H1 (cell line): Measurements from ENCODE around the gene RFNG. TPM values are rescaled to one million over a fixed set of nuclear protein-coding genes. Genes with fewer than 3 reads are reported as not detected.

Experiments used
- CTCF ChIA-PET: fragments of 300-600 bp; sonication (Branson Sonifier 250); formaldehyde crosslinking; loops from one replicate; lab custom pipeline; 2021; ENCODE audit not compliant: partially characterized antibody; lab: Charles Lee
- POLR2A ChIA-PET: fragments of 300-600 bp; sonication (Branson Sonifier 250); formaldehyde crosslinking; loops from one replicate; lab custom pipeline; 2021; ENCODE audit warnings: inconsistent platforms; ENCODE audit not compliant: partially characterized antibody; lab: Charles Lee
- DNase-seq, 2 experiments: peaks; one replicate each; pipeline versions ENCODE4 v3.0.0 to v3.0.0-alpha.2; 2010 to 2022; ENCODE audit warnings: low spot score in 2 of 2, low read depth in 1 of 2, mixed read lengths in 1 of 2
- FAIRE-seq: peaks from 2 replicates; lab custom pipeline; 2011; peaks lifted over from hg19 to GRCh38; lab: Jason Lieb, UNC
- H2AFZ ChIP-seq: 2 replicates; pipeline ENCODE4 v1.8.1; 2012; ENCODE audit warnings: low read length, inconsistent platforms
- H2AK5ac ChIP-seq: 2 replicates; pipeline ENCODE4 v1.6.1; 2013; ENCODE audit warnings: low read depth, low read length
- H2BK120ac ChIP-seq: replicated peaks from 2 replicates; pipeline ENCODE3; 2013; ENCODE audit warnings: low read depth, low read length, inconsistent platforms
- H2BK12ac ChIP-seq: 2 replicates; pipeline ENCODE4 v1.6.1; 2013; ENCODE audit warnings: low read depth, low read length
- H2BK15ac ChIP-seq: 2 replicates; pipeline ENCODE4 v1.6.1; 2013; ENCODE audit warnings: low read length
- H2BK20ac ChIP-seq: 2 replicates; pipeline ENCODE4 v1.6.1; 2013; ENCODE audit warnings: low read length
- H2BK5ac ChIP-seq: 2 replicates; pipeline ENCODE4 v1.6.1; 2013; ENCODE audit warnings: low read depth, low read length
- H3K14ac ChIP-seq: 2 replicates; pipeline ENCODE4 v1.6.1; 2013; ENCODE audit warnings: inconsistent platforms; ENCODE audit not compliant: insufficient read length
- H3K18ac ChIP-seq: 2 replicates; pipeline ENCODE4 v1.6.1; 2013; ENCODE audit warnings: low read length; ENCODE audit errors: extremely low read depth
- H3K23ac ChIP-seq: 2 replicates; pipeline ENCODE4 v1.6.1; 2013; ENCODE audit warnings: inconsistent platforms; ENCODE audit not compliant: insufficient read length
- H3K23me2 ChIP-seq: 2 replicates; pipeline ENCODE4 v1.6.1; 2013; ENCODE audit warnings: low read depth, low read length
- H3K27ac ChIP-seq: 2 replicates; pipeline ENCODE4 v1.6.1; 2011; ENCODE audit warnings: low read depth, low read length, inconsistent platforms
- H3K27me3 ChIP-seq, 4 experiments: replicated peaks in 1 of 4; 1 replicate in 1 of 4; 2 replicates in 3 of 4; pipeline versions ENCODE4 v1.6.1 to v1.8.1; 2011 to 2013; ENCODE audit warnings: low read length in 3 of 4, mild to moderate bottlenecking in 3 of 4, inconsistent platforms in 2 of 4, mixed read lengths in 2 of 4, moderate library complexity in 1 of 4; ENCODE audit not compliant: control insufficient read depth in 3 of 4, insufficient read depth in 3 of 4; ENCODE audit errors: extremely low read depth in 1 of 4
- H3K36me3 ChIP-seq, 4 experiments: 2 replicates each; pipeline versions ENCODE4 v1.6.1 to v1.8.1; 2011 to 2013; ENCODE audit warnings: mild to moderate bottlenecking in 4 of 4, low read length in 3 of 4, moderate library complexity in 2 of 4, control low read depth in 1 of 4, inconsistent platforms in 1 of 4; ENCODE audit not compliant: insufficient read depth in 4 of 4, control insufficient read depth in 2 of 4
- H3K4ac ChIP-seq: replicated peaks from 2 replicates; pipeline ENCODE3; 2013; ENCODE audit warnings: low read length, low read depth, mixed read lengths, inconsistent platforms; ENCODE audit not compliant: insufficient read length
- H3K4me1 ChIP-seq, 4 experiments: replicated peaks in 1 of 4; 1 replicate in 1 of 4; 2 replicates in 3 of 4; pipeline versions ENCODE4 v1.6.1 to v1.8.1; 2011 to 2013; ENCODE audit warnings: low read length in 3 of 4, inconsistent platforms in 2 of 4, mixed read lengths in 1 of 4; ENCODE audit not compliant: insufficient read depth in 4 of 4, control insufficient read depth in 3 of 4
- H3K4me2 ChIP-seq, 2 experiments: 2 replicates each; pipeline versions ENCODE4 v1.6.1 to v1.8.1; 2011 to 2013; ENCODE audit warnings: low read depth in 2 of 2, low read length in 2 of 2, control low read depth in 1 of 2, inconsistent platforms in 1 of 2, mild to moderate bottlenecking in 1 of 2; ENCODE audit not compliant: insufficient read depth in 1 of 2
- H3K4me3 ChIP-seq, 4 experiments: fragments of 200-600, 300-600 bp in 1 of 4; sonication (generic), shearing (Covaris generic), sonication (Bioruptor Twin) in 1 of 4; 2 replicates each; pipeline versions ENCODE4 v1.5.1 to v1.8.1; 2011 to 2016; ENCODE audit warnings: low read length in 4 of 4, low read depth in 3 of 4, control low read depth in 2 of 4, inconsistent platforms in 2 of 4, mild to moderate bottlenecking in 2 of 4, mixed read lengths in 1 of 4, moderate library complexity in 1 of 4; ENCODE audit not compliant: insufficient read depth in 2 of 4; ENCODE audit errors: extremely low read depth in 1 of 4
- H3K56ac ChIP-seq: replicated peaks from 2 replicates; pipeline ENCODE3; 2013; ENCODE audit warnings: low read depth, mild to moderate bottlenecking, mixed read lengths, low read length, inconsistent platforms; ENCODE audit not compliant: insufficient read length
- H3K79me1 ChIP-seq: 2 replicates; pipeline ENCODE4 v1.6.1; 2013; ENCODE audit warnings: low read depth, low read length, control low read depth
- H3K79me2 ChIP-seq, 2 experiments: 2 replicates each; pipeline versions ENCODE4 v1.6.1 to v1.8.1; 2012 to 2013; ENCODE audit warnings: low read length in 2 of 2, mild to moderate bottlenecking in 2 of 2, inconsistent platforms in 1 of 2; ENCODE audit not compliant: insufficient read depth in 2 of 2, control insufficient read depth in 1 of 2
- H3K9ac ChIP-seq, 4 experiments: replicated peaks in 1 of 4; 1 replicate in 1 of 4; 2 replicates in 3 of 4; pipeline versions ENCODE4 v1.6.1 to v1.8.1; 2011 to 2013; ENCODE audit warnings: low read depth in 3 of 4, low read length in 3 of 4, control low read depth in 2 of 4, mild to moderate bottlenecking in 2 of 4, moderate library complexity in 2 of 4, inconsistent platforms in 1 of 4; ENCODE audit errors: extremely low read depth in 1 of 4
- H3K9me3 ChIP-seq, 2 experiments: 2 replicates each; pipeline versions ENCODE4 v1.6.1 to v1.8.1; 2012 to 2013; ENCODE audit warnings: mild to moderate bottlenecking in 2 of 2, moderate library complexity in 2 of 2, control low read depth in 1 of 2, inconsistent platforms in 1 of 2, low read depth in 1 of 2, low read length in 1 of 2, mixed read lengths in 1 of 2; ENCODE audit not compliant: insufficient read depth in 2 of 2
- H4K20me1 ChIP-seq, 2 experiments: replicated peaks in 1 of 2; 2 replicates each; pipeline versions ENCODE3 to v1.8.1; 2011 to 2013; ENCODE audit warnings: inconsistent platforms in 2 of 2, low read length in 2 of 2, mild to moderate bottlenecking in 1 of 2; ENCODE audit not compliant: insufficient read depth in 2 of 2, control insufficient read depth in 1 of 2
- H4K5ac ChIP-seq: 2 replicates; pipeline ENCODE4 v1.6.1; 2013; ENCODE audit warnings: low read length, low read depth, mixed read lengths, inconsistent platforms; ENCODE audit not compliant: insufficient read length
- H4K8ac ChIP-seq: 2 replicates; pipeline ENCODE4 v1.8.0; 2013; ENCODE audit warnings: mild to moderate bottlenecking, moderate library complexity, low read length, inconsistent platforms; ENCODE audit not compliant: insufficient read depth; ENCODE audit errors: extremely low read depth
- H4K91ac ChIP-seq: replicated peaks from 2 replicates; pipeline ENCODE3; 2013; ENCODE audit warnings: low read length, mixed read lengths, inconsistent platforms; ENCODE audit not compliant: insufficient read length
- SRF ChIP-seq: IDR thresholded peaks from 2 replicates; pipeline ENCODE4 v1.6.1; 2011; ENCODE audit warnings: mild to moderate bottlenecking, low read depth, low read length, moderate library complexity
- WGBS, 2 experiments: shearing (Covaris generic) in 1 of 2; methylation state at CpG; one replicate each; pipeline versions ENCODE4 v1.1.6 to v1.1.7; 2013 to 2015; ENCODE audit warnings: low lambda C conversion rate in 2 of 2, mixed read lengths in 2 of 2, inconsistent platforms in 1 of 2, low coverage in 1 of 2, missing lambda C conversion rate in 1 of 2; ENCODE audit not compliant: insufficient replicate concordance in 2 of 2, insufficient coverage in 1 of 2, insufficient read length in 1 of 2; ENCODE audit errors: extremely low coverage in 1 of 2, missing lambda C conversion rate in 1 of 2; 5-methylcytosine and 5-hydroxymethylcytosine counted together
- polyA plus RNA-seq, 7 experiments: library from polyadenylated mRNA; depleted of rRNA in 3 of 7; stranded (reverse) in 5 of 7; unstranded in 2 of 7; fragments of >200 nt in 5 of 7; fragments of 200-250 nt in 2 of 7; gene quantifications; 1 replicate in 5 of 7; 2 replicates in 1 of 7; 4 replicates in 1 of 7; pipeline versions ENCODE4 v1.2.1 to v1.2.3, GENCODE V29; 2011 to 2013; ENCODE audit warnings: missing spikeins in 2 of 7, mixed read lengths in 2 of 7
- total RNA-seq: library from RNA; stranded (reverse); fragmentation: NEBNext Ultra II Directional; extraction: Animal tissue kit (Norgen Biotek cat#: 25700); gene quantifications from 2 replicates; pipeline ENCODE4 v1.2.1, GENCODE V29; 2021

Gene RFNG
- total and polyA plus RNA-seq, 2 of the 8 experiments (the other 6 are each of a cell fraction or from before 2014, with no cell fraction given) = 26.7 to 28.4 TPM

GRCh38 chr17:81998691-81999438, 52.7 kb downstream of the RFNG start:
- Histone ChIP-seq H2BK120ac (no peak overlapping the region), H4K91ac (no peak overlapping the region), H3K4me1 (peaks cover 0 to 5% (median 3%) of the 10 kb centered on the region in 4 experiments; a peak in 5 of 7 replicates), H3K9ac (no peak overlapping the region), H3K18ac (no peak overlapping the region), H3K27me3 (no peaks in the 10 kb centered on the region), H4K20me1 (peaks cover 0 to 7% of the 10 kb centered on the region in 2 experiments), H3K79me2 (no peaks in the 10 kb centered on the region), H3K4me2 (no peak overlapping the region), H3K4me3 (no peak overlapping the region), H2BK12ac (no peak overlapping the region), H2BK15ac (no peak overlapping the region), H2AK5ac (no peak overlapping the region), H4K8ac (no peak overlapping the region), H3K4ac (no peak overlapping the region), H3K27ac (no peak overlapping the region), H2BK5ac (no peak overlapping the region), H2BK20ac (no peak overlapping the region), H3K79me1 (peaks cover 3% of the 10 kb centered on the region; the same call in 1 of the 2 replicates), H3K14ac (no peak overlapping the region), H3K23ac (no peak overlapping the region), H3K36me3 (no peaks in the 10 kb centered on the region), H2AFZ (no peak overlapping the region), H3K9me3 (no peaks in the 10 kb centered on the region), H3K56ac (no peak overlapping the region), H3K23me2 (no peaks in the 10 kb centered on the region), H4K5ac (no peak overlapping the region)
- DNase-seq (no peak), FAIRE-seq (no peak)
- ChIA-PET CTCF (no interaction called here), POLR2A (interaction anchor here (1.7 kb wide), 1 partner anchor 16 kb away, joined by 4 read pairs; no protein-coding TSS in a partner anchor)
- TF ChIP-seq SRF = no peak
- 97% methylated on average over 13 of the region's 14 CpGs; no CpG with 5 or more reads in 1 of the 2 experiments for WGBS, 2 experiments
